Neural progenitor cell (in vitro differentiated cells): ENCODE results near the gene ZBTB46.

Experiments used
- CTCF ChIP-seq: fragments of 200-600 bp; sonication (generic); IDR thresholded peaks from 2 replicates; pipeline ENCODE4 v1.5.1; 2017; ENCODE audit warnings: antibody characterized with exemption, mild to moderate bottlenecking
- EZH2 ChIP-seq: fragments of 200-600 bp; sonication (generic); IDR thresholded peaks from 2 replicates; pipeline ENCODE4 v1.6.1; 2017; ENCODE audit warnings: antibody characterized with exemption, mild to moderate bottlenecking, moderate library complexity
- EZH2phosphoT487 ChIP-seq: fragments of 200-600 bp; sonication (generic); IDR thresholded peaks from 2 replicates; pipeline ENCODE4 v1.6.1; 2017; ENCODE audit warnings: antibody characterized with exemption

GRCh38 chr20:63778857-63779256 lies 52.2 kb downstream of the ZBTB46 start:
- TF ChIP-seq CTCF (no peak), EZH2 (no peak), EZH2phosphoT487 (no peak)
